Activated B cell treated with CpG ODN at 0.5 μM for 24 hours (primary cell): ENCODE results near the gene ELANE. TPM values are rescaled to one million over a fixed set of nuclear protein-coding genes. Genes with fewer than 3 reads are reported as not detected.

Source experiments
- ATAC-seq: fragments of 200-7000 bp; cut with Tn5 transposase; one replicate; pipeline ENCODE4 v1.10.0; 2021; ENCODE audit warnings: low read depth, mild to moderate bottlenecking, moderate library complexity
- CTCF ChIA-PET: fragments of 350-600 bp; sonication (Branson Sonifier 250); formaldehyde crosslinking; loops from one replicate; lab custom pipeline; 2021; ENCODE audit warnings: antibody characterized with exemption; lab: Charles Lee
- POLR2A ChIA-PET: fragments of 350-600 bp; sonication (Branson Sonifier 250); formaldehyde crosslinking; loops from one replicate; lab custom pipeline; 2021; ENCODE audit warnings: antibody characterized with exemption; lab: Charles Lee
- DNase-seq: peaks from one replicate; pipeline ENCODE4 v3.0.0; 2022
- H3K27ac Mint-ChIP-seq: one replicate; pipeline ENCODE4 v1.8.0; 2020; ENCODE audit warnings: mixed read lengths
- H3K27me3 Mint-ChIP-seq: one replicate; pipeline ENCODE4 v1.8.0; 2021; ENCODE audit warnings: mixed read lengths
- H3K36me3 Mint-ChIP-seq: one replicate; pipeline ENCODE4 v1.8.0; 2021; ENCODE audit warnings: low read depth, mixed read lengths
- H3K4me1 Mint-ChIP-seq: one replicate; pipeline ENCODE4 v1.8.0; 2021; ENCODE audit warnings: mixed read lengths
- H3K4me3 Mint-ChIP-seq: one replicate; pipeline ENCODE4 v1.8.0; 2020; ENCODE audit warnings: mild to moderate bottlenecking, mixed read lengths
- H3K9me3 Mint-ChIP-seq: one replicate; pipeline ENCODE4 v1.8.0; 2020; ENCODE audit warnings: mixed read lengths
- CTCF ChIP-seq: fragments of 200-600 bp; IDR thresholded peaks from one replicate; pipeline ENCODE4 v1.8.0; 2022; ENCODE audit warnings: antibody characterized with exemption, mild to moderate bottlenecking
- intact Hi-C: fragments of 100-400 bp; cut with micrococcal nuclease; formaldehyde crosslinking; loops from one replicate; pipeline ENCODE4 v1.15.1; 2024
- total RNA-seq: library from RNA; stranded (reverse); gene quantifications from 2 replicates; pipeline ENCODE4 v1.2.3, GENCODE V29; 2022

ELANE gene
- total RNA-seq, 1 donor from 2014 or later, result not detected

GRCh38 chr19:807627-808422 lies 44.3 kb upstream of the ELANE start:
- Mint-ChIP-seq H3K4me1 (no peaks in the 10 kb centered on the region), H3K27me3 (no peaks in the 10 kb centered on the region), H3K27ac (peak overlapping the region; percentile 1), H3K36me3 (peaks cover 64% of the 10 kb centered on the region), H3K9me3 (no peaks in the 10 kb centered on the region), H3K4me3 (no peak overlapping the region)
- intact Hi-C loops, result no loop called here
- DNase-seq, result no peak
- ChIA-PET CTCF (no interaction called here), POLR2A (interaction anchor here (0.5 to 1.4 kb wide), 3 partner anchors 9 to 240 kb away, joined by 3 to 5 read pairs (median 3); no protein-coding TSS in a partner anchor)
- no peak for TF ChIP-seq CTCF
- no peak for ATAC-seq

- no peaks in the 10 kb centered on the region for H3K9me3 Mint-ChIP-seq
- H3K36me3 Mint-ChIP-seq, result peaks cover 63% of the 10 kb centered on the region
- ChIA-PET POLR2A (interaction anchor here (0.6 to 1.4 kb wide), 2 partner anchors 9 to 108 kb away, joined by 3 to 5 read pairs; no protein-coding TSS in a partner anchor), CTCF (no interaction called here)
- no peak for TF ChIP-seq CTCF
- intact Hi-C loops, result no loop called here
- H3K4me3 Mint-ChIP-seq, result no peak overlapping the region
- ATAC-seq, result no peak
- H3K27ac Mint-ChIP-seq, result no peak overlapping the region
- H3K4me1 Mint-ChIP-seq, result no peaks in the 10 kb centered on the region
- DNase-seq, result no peak
- H3K27me3 Mint-ChIP-seq, result no peaks in the 10 kb centered on the region
Observed at GRCh38 chr19:808423-808775, 43.7 kb upstream of the ELANE start.

- POLR2A ChIA-PET, result no interaction called here
- no peaks in the 10 kb centered on the region for H3K27me3 Mint-ChIP-seq
- DNase-seq (no peak), ATAC-seq (no peak)
- no peaks in the 10 kb centered on the region for H3K9me3 Mint-ChIP-seq
- TF ChIP-seq CTCF, result no peak
- intact Hi-C loops, result no loop called here
- no peak overlapping the region for H3K4me3 Mint-ChIP-seq
- H3K4me1 Mint-ChIP-seq, result no peaks in the 10 kb centered on the region
- H3K36me3 Mint-ChIP-seq, result peaks cover 59% of the 10 kb centered on the region
- CTCF ChIA-PET, result no interaction called here
- no peak overlapping the region for H3K27ac Mint-ChIP-seq
Observed at GRCh38 chr19:810077-810855, 41.8 kb upstream of the ELANE start.

- POLR2A ChIA-PET, result no interaction called here
- H3K9me3 Mint-ChIP-seq, result no peaks in the 10 kb centered on the region
- H3K36me3 Mint-ChIP-seq, result peaks cover 60% of the 10 kb centered on the region
- CTCF ChIA-PET, result no interaction called here
- no peak for TF ChIP-seq CTCF
- intact Hi-C loops, result no loop called here
- DNase-seq (no peak), ATAC-seq (no peak)
- H3K4me1 Mint-ChIP-seq, result no peaks in the 10 kb centered on the region
- H3K27ac Mint-ChIP-seq, result no peak overlapping the region
- H3K27me3 Mint-ChIP-seq, result no peaks in the 10 kb centered on the region
- H3K4me3 Mint-ChIP-seq, result no peak overlapping the region
Observed at GRCh38 chr19:810883-811489, 41.1 kb upstream of the ELANE start.
